ENCODE data around the gene SLC25A36. TPM values are rescaled to one million over a fixed set of nuclear protein-coding genes. Genes with fewer than 3 reads are reported as not detected.
A peak's percentile ranks its signal among the peaks of the same experiment; 100 is the strongest.
"Not testable (repeated sequence)": the region's sequence is repeated elsewhere in the genome, so short reads cannot be mapped to it uniquely, and the experiment has no call there.

The SLC25A36 gene
- total RNA-seq, 1 donor, result 65.2 TPM

GRCh38 chr3:140942221-140943104 lies 827 bp downstream of the SLC25A36 start:
- DNase-seq (ENCODE audit: low read depth), result peak; percentile 60
- no peak for TF ChIP-seq CTCF (IDR thresholded peaks at IDR 0.05; ENCODE audit: insufficient read depth, low read depth, low read length)
- H3K4me3 ChIP-seq (ENCODE audit: low read depth, low read length), result peak overlapping the region; percentile 88

- DNase-seq (ENCODE audit: low read depth), result no peak
- H3K4me3 ChIP-seq (ENCODE audit: low read depth, low read length), result peak overlapping the region; percentile 88
- no peak for TF ChIP-seq CTCF (IDR thresholded peaks at IDR 0.05; ENCODE audit: insufficient read depth, low read depth, low read length)
Measured at GRCh38 chr3:140943781-140944552, 2.3 kb downstream of the SLC25A36 start.

- H3K4me3 ChIP-seq (ENCODE audit: low read depth, low read length), result no peak overlapping the region
- DNase-seq (ENCODE audit: low read depth), result no peak
- TF ChIP-seq CTCF (IDR thresholded peaks at IDR 0.05; ENCODE audit: insufficient read depth, low read depth, low read length), result no peak
Measured at GRCh38 chr3:140948460-140949249, 7.0 kb downstream of the SLC25A36 start.

GRCh38 chr3:140950144-140950543 lies 8.5 kb downstream of the SLC25A36 start:
- DNase-seq (ENCODE audit: low read depth), result no peak
- H3K4me3 ChIP-seq (ENCODE audit: low read depth, low read length), result no peak overlapping the region
- no peak for TF ChIP-seq CTCF (IDR thresholded peaks at IDR 0.05; ENCODE audit: insufficient read depth, low read depth, low read length)

GRCh38 chr3:140950863-140951262 lies 9.2 kb downstream of the SLC25A36 start:
- no peak for DNase-seq (ENCODE audit: low read depth)
- H3K4me3 ChIP-seq (ENCODE audit: low read depth, low read length), result no peak overlapping the region
- no peak for TF ChIP-seq CTCF (IDR thresholded peaks at IDR 0.05; ENCODE audit: insufficient read depth, low read depth, low read length)

- DNase-seq (ENCODE audit: low read depth); H3K4me3 ChIP-seq (ENCODE audit: low read depth, low read length): not testable (repeated sequence)
Measured at GRCh38 chr3:140951750-140952149, 10.1 kb downstream of the SLC25A36 start.
